ENCODE measurements around the gene DDX28.
"Not testable (repeated sequence)": the region's sequence is repeated elsewhere in the genome, so short reads cannot be mapped to it uniquely, and the experiment has no call there.

DDX28 gene

DNA sequence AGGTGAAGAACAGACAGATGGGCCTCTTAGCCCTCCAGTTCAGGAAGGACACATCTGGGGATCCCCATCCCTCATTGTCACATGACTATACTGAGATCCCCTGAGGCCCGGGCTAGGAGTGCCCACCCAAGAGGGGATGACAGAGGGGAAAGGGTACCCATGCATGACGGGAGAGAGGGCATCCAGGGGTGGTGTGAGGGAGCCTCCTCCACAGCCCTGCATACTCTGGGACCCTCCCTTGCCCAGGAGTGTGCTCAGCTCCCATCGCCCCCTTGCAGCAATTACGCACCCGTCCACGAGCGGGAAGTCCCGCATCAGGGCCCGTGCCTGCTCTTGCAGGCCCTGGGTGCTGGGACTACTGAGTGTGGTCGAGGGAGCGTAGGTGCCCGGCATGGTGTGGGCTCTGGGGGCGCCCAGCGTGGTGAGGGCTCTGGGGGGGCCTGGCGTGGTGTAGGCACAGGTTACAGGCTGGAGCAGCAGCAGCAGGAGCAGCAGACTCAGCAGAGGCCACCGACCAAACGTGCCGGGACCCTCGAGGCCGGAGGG lies 30.3 kb downstream of the DDX28 start:
- no peak for DNase-seq

DNA sequence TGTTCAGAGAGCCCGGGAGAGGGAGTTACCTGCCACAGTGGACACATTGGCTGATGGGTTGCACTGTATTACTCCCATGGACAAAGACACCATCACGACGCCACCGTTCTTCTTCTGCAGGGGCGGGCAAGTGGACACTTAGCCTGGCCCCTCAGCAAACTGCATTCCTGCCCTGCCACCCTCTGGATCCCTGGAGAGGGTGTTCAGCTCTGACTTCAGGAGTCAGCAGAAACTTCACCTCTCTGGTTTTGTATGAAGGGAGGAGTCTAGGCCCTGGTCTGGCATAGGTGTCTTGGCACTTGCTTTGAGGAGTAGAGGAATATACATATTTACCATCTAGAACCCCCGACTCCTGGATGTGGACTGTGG lies 33.0 kb downstream of the DDX28 start:
- no peak for DNase-seq

DNA sequence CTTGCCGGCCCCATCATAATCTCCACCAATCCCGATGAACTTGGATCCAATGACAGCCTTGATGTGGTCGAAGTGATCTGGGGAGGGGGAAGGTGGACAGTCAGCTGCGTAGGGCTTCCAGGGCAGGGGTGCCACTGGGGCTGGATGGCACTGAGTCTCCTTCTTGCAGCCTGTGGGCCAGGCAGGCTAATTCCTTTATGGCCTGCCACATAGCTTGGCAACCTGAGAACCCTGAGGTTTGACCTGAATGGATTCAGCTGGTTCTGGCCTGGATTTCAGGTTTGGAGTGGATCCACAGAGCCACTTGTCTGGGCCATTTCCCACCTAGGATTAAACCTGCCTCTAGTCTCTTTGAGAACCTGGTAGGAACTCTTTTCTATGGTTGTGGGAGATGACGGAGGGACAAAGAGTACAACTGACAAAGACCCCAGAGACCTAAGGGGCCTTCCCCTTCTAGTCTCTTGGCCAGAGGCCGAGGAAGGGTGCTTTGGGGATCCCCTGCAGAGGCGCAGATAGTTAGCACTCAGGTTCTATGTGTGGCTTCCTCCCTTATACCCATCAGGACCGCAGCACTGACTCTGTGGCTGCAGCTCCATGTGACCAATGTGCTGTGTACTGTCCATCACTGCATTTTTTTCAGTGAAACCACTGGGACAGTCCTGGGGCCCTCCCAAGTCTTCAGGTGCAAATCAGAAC lies 33.6 kb downstream of the DDX28 start:
- no peak for DNase-seq

DNA sequence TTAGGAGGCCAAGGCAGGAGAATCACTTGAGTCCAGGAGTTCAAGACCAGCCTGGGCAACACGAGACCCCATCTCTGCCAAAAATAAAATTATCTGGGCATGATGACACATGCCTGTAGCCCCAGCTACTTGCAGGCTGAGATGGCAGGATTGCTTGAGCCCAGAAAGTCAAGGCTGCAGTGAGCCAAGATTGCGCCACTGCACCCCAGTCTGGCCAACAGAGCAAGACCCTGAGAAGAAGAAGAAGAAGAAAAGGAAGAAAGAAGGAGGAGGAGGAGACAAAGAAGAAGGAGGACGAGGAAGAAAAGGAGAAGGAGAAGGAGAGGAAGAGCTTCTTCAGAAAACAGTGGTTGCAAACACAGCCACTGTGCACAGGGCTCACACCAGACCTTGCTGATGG lies 34.4 kb downstream of the DDX28 start:
- no peak for DNase-seq

DNA sequence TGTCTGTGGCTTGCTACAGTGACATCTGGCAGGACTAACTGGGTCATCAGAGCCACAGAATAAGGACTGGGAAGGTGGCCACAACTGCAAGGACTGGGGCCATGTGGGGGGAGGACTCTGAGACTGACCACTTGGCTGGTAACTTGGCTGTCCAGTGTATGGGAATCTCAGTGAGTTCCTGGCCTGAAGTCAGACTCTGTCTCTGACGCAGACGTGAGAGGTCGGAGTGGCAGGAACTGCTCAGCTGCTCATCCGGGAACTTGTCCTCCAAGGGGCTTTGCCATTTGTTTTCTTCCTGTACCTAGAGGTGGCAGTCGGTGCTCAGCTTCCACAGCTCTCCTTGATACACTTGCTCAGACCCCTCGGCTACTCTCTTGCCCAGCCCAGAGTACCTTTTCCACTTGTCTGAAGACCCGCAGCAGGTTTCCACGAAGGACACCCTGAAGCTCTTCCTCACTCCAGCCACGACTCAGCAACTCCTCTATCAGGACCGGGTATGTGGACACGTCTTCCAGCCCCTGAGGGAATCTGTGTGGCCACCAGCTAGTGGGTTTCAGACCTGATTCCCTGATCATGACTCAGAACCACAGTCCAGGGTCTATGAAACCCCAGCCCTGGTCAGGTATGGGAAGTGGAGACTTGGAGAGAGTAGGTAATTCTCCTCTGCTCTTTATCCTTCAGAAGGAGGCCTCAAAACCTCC lies 35.4 kb downstream of the DDX28 start:
- no peak for DNase-seq

DNA sequence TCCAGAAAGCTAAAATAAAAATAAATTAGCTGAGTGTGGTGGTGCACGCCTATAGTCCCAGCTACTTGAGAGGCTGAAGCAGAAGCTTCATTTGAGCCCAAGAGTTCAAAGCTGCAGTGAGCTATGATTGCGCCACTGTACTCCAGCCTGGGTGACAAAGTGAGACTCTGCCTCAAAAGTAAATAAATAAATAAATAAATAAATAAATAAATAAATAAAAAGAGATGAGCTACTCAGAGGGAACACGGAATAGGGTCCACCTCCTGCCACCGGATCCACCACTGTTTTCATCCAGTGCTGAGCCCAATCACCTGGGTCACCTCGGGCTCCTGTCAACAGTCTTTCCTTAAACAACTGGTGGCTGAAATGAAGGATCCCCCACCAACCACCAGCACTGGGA lies 36.1 kb downstream of the DDX28 start:
- no peak for DNase-seq

DNA sequence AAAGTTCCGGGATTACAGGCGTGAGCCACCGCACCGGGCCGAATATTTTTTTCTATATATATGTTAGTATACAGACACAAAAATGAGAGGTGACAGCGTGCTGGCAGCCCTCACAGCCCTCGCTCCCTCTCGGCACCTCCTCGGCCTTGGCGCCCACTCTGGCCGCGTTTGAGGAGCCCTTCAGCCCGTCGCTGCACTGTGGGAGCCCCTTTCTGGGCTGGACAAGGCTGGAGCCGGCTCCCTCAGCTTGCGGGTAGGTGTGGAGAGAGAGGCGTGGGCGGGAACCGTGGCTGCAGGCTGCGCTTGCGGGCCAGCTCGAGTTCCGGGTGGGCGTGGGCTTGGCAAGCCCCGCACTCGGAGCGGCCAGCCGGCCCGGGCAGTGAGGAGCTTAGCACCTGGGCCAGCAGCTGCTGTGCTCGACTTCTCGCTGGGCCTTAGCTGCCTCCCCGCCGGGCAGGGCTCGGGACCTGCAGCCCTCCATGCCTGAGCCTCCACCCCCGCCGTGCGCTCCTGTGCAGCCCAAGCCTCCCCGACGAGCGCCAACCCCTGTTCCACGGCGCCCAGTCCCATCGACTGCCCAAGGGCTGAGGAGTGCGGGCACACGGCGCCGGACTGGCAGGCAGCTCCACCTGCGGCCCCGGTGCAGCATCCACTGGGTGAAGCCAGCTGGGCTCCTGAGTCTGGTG lies 40.9 kb downstream of the DDX28 start:
- no peak for DNase-seq

DNA sequence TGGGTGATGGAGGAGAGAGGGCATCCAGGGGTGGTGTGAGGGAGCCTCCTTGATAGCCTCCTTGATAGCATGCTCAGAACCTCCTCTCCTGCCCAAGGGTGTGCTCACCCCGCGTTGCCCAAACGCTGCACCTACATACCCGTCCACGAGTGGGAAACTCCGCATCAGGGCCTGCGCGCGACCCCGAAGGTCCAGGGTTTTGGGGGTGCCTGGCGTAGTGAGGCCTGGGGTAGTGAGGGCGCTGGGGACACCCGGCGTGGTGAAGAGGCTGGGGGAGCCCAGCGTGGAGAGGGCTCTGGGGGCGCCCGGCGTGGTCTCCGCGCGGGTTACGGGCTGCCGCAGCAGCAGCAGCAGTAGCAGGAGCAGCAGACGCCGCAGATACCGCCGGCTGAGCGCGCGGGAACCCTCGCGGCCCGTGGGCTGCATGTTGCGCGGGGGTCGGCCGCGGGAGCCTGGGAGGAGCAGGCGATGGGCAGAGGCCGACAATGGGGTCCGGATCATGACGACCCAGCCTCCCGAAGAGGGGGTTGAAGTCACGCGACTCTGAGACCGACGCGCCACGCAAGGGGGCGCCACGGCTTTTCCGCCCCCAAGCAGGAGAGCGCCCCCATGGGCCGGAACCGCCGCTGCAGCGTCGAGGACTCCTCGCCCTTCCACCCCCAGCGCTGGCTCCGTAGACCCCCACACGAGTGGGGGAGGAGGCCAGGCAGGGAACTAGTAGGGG lies 42.9 kb downstream of the DDX28 start, which contains the start of gene DPEP3:
Gene DPEP3 (minus strand): TSS at position 545 of the 724 bp plus-strand sequence. CDS start 119 bp downstream, at position 426.
- DNase-seq: no peak

DNA sequence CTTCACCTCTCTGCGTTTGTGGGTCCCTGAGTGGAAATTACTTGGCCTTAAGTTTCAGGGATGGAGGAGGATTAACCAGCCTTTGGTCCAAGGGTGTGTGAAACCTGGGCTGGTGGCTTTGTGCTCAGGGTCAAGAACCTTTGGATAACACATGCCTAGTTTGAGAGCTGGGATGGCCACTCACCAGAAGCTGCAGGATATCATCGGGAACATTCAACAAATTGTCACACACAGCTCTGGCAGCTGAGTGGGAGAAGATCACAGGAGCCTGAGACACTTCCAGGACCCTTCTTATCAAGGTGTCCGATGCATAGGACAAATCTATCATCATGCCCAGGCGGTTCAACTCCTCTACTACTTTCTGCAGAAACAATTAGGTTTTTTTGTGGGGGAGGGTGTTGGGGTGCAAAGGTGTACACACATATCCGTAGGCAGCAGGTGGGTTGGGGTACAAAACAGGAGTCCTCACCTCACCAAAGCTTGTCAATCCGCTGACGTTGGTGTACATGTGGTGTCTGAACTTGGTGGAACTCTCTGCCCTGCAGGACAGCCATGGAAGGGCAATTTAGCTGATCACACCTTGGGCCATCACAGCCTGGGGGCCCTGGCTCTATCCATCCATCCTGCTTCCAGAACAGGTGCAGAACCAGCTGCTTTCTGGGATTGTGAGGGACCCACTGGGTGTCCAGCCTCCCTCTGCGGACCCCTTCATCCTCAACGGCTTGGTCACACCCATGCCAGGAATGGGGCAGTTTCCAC lies 45.4 kb downstream of the DDX28 start:
- DNase-seq: no peak

DNA sequence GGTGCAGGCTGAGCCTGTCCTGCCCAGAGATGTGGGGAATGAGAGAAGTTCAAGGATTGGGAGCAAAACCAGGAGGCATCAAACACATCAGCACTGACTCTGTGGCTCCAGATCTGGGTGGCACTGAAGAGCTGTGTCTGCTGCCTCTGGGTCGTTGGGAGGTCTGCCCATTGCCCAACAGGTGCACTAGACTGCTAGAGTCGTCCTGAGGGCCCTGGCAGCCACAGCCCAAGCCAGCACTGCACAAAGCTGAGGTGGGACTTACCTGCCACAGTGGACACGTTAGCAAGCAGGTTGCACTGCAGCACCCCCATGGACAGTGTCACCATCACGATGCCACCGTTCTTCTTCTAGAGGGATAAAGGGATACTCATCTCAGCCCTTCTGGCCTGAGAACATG lies 46.0 kb downstream of the DDX28 start:
- no peak for DNase-seq

DNA sequence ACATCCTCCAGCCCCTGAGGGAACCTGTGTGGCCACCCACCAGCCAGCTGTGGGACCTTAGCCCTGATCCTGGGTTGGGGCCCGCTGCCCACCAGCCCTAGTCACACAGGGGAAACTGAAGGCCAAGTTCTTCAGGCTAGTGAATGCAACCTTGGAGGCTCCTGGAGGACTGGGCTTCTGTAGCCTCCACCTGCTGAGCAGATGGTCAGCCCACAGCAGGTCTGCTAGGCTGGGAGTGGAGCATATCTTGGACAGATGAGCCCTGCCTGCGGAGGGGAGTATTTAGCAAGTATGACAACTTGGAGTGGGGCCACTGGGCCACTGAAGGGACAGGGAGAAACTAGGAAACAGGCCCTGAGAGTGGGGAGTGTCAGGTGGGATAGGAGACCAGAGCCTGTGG lies 46.8 kb downstream of the DDX28 start:
- no peak for DNase-seq

DNA sequence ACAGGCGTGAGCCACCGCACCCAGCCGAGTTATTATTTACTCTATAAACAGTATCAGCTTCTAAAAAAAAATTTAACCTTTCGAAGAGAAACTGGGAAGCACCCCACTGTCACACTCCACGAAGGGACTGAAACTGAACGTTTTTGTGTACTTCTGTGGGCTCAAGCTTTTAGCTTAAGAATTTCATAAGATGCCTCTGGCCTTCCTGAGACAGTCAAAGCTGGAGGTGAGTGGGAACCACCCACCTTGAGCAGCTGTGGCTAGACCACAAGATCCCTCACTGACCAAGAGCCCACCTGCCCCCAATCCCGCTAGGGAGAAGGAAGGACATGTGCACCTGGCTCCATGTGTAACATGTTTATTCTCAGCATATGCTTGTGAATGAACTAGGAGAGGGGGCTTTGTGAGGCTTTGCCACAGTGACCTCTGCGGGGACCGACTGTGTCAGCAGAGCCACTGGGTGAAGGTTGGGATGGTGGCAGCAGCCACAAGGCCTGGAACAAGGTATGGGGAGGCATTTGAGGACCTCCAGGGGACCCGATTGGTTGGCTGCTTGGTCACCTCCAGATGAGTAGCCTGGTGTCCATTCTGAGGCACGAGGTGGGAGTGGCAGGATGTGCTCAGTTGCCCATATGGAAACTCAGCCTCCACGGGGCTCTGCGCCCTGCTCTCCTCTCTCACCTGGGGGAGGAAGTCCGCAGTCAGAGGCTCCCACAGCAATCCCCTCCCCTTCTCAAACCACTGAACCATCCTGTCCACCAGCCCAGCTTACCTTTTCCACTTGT lies 47.5 kb downstream of the DDX28 start:
- DNase-seq: no peak

DNA sequence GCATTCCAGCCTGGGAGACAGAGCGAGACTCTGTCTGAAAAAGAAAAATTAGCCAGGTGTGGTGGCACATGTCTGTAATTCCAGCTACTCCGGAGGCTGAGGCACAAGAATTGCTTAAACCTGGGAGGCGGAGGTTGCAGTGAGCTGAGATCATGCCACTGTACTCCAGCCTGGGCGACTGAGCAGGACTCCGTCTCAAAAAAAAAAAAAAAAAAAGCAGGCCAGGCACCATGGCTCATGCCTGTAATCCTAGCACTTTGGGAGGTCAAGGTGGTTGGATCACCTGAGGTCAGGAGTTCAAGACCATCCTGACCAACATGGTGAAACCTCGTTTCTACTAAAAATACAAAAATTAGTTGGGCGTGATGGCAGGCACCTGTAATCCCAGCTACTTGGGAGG lies 50.7 kb downstream of the DDX28 start:
- not testable (repeated sequence) for DNase-seq

DNA sequence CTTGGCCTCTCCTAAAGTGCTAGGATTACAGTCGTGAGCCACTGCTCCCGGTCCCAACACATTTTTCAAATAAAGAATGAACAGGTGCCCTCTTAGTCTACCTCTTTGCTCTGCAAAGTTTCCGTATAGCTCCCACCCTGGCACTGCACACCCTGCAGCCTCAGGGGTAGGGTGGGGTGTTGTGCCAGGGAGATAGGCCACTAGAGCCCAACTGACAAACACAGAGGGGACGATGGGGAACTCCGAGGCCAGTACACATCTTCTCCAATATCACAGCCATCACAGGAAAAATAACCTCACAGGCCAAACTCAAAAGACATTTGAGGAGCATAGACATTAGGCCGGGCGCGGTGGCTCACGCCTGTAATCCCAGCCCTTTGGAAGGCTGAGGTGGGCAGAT lies 51.9 kb downstream of the DDX28 start:
- no peak for DNase-seq
